GM12878 (cell line): ENCODE measurements around the gene FAN1. TPM values are rescaled to one million over a fixed set of nuclear protein-coding genes. Genes with fewer than 3 reads are reported as not detected.

Experiments used
- ATAC-seq: fragments of 200-7000 bp; cut with Tn5 transposase; 3 replicates; pipeline ENCODE4 v1.9.1; 2020; ENCODE audit warnings: mild to moderate bottlenecking, moderate library complexity
- BruUV-seq: library from RNA; stranded (reverse); fragments of 400-500 nt; replicated peaks from 2 replicates; lab custom pipeline; 2021; lab: Mats Ljungman, UMichigan
- CTCF ChIA-PET: fragments of 300-600 bp; sonication (Branson Sonifier 250); formaldehyde crosslinking; extraction: SDS; loops from one replicate; lab custom pipeline; 2021; ENCODE audit warnings: inconsistent platforms; lab: Yijun Ruan, JAX
- POLR2A ChIA-PET: fragments of 350-600 bp; formaldehyde crosslinking; extraction: SDS; loops from one replicate; lab custom pipeline; 2021; ENCODE audit warnings: inconsistent platforms; lab: Charles Lee
- RAD21 ChIA-PET: fragments of 300-600 bp; sonication (Branson Sonifier 250); formaldehyde crosslinking; loops from one replicate; lab custom pipeline; 2023; ENCODE audit warnings: antibody characterized with exemption; ENCODE audit not compliant: unreplicated experiment; lab: Charles Lee
- SMC1A ChIA-PET: fragments of 300-600 bp; sonication (Branson Sonifier 250); formaldehyde crosslinking; loops from one replicate; lab custom pipeline; 2023; ENCODE audit not compliant: unreplicated experiment, uncharacterized antibody; lab: Charles Lee
- DNase-seq: peaks from one replicate; pipeline ENCODE4 v3.0.0-alpha.2; 2011; ENCODE audit warnings: low read depth, low spot score
- FAIRE-seq: peaks from 3 replicates; lab custom pipeline; 2011; peaks lifted over from hg19 to GRCh38; lab: Jason Lieb, UNC
- H2AFZ ChIP-seq: 2 replicates; pipeline ENCODE4 v1.6.0; 2011; ENCODE audit warnings: low read depth, low read length, control low read depth; ENCODE audit not compliant: control insufficient read depth
- H3K27ac ChIP-seq: 2 replicates; pipeline ENCODE4 v1.5.1; 2011; ENCODE audit warnings: control low read depth; ENCODE audit not compliant: control insufficient read depth, insufficient read depth
- H3K27me3 ChIP-seq, 2 experiments: replicated peaks in 1 of 2; 2 replicates each; pipeline versions ENCODE4 v1.6.0 to v1.6.1; 2011; ENCODE audit warnings: low read length in 1 of 2; ENCODE audit not compliant: control insufficient read depth in 2 of 2, insufficient read depth in 2 of 2
- H3K36me3 ChIP-seq, 2 experiments: 2 replicates each; pipeline ENCODE4 v1.5.1; 2011; ENCODE audit warnings: low read length in 1 of 2; ENCODE audit not compliant: control insufficient read depth in 2 of 2, insufficient read depth in 2 of 2
- H3K4me1 ChIP-seq: 2 replicates; pipeline ENCODE4 v1.6.1; 2011; ENCODE audit warnings: mild to moderate bottlenecking, low read length, moderate library complexity, mixed read lengths; ENCODE audit not compliant: control insufficient read depth, insufficient read depth
- H3K4me2 ChIP-seq: 2 replicates; pipeline ENCODE4 v1.6.0; 2011; ENCODE audit warnings: control low read depth; ENCODE audit not compliant: control insufficient read depth, insufficient read depth
- H3K4me3 ChIP-seq: fragments of 200-600 bp; sonication (generic); 2 replicates; pipeline ENCODE4 v1.5.1; 2016
- H3K79me2 ChIP-seq: 2 replicates; pipeline ENCODE4 v1.6.0; 2011; ENCODE audit warnings: low read length; ENCODE audit not compliant: control insufficient read depth, insufficient read depth
- H3K9ac ChIP-seq: 2 replicates; pipeline ENCODE4 v1.8.0; 2011; ENCODE audit warnings: low read length, control low read depth, mixed read lengths; ENCODE audit not compliant: control insufficient read depth, insufficient read depth
- H3K9me3 ChIP-seq: replicated peaks from 3 replicates; pipeline ENCODE4 v1.5.1; 2011; ENCODE audit warnings: mild to moderate bottlenecking, low read length; ENCODE audit not compliant: control insufficient read depth, insufficient read depth
- H4K20me1 ChIP-seq: 2 replicates; pipeline ENCODE4 v1.6.0; 2011; ENCODE audit not compliant: control insufficient read depth, insufficient read depth
- BHLHE40 ChIP-seq, 2 experiments: fragments of 450-650 bp in 1 of 2; IDR thresholded peaks; 2 replicates each; pipeline ENCODE4 v1.6.1; 2011 to 2017; ENCODE audit warnings: low read depth in 2 of 2, borderline replicate concordance in 1 of 2, improper control_type of control experiment in 1 of 2, low read length in 1 of 2, mild to moderate bottlenecking in 1 of 2
- CBFB ChIP-seq: IDR thresholded peaks from 2 replicates; pipeline ENCODE4 v1.6.1; 2016; ENCODE audit warnings: antibody characterized with exemption, low read depth
- CHD4 ChIP-seq: fragments of 200-600 bp; sonication (generic); IDR thresholded peaks from 2 replicates; pipeline ENCODE4 v1.6.1; 2016; ENCODE audit warnings: mild to moderate bottlenecking
- CREM ChIP-seq: IDR thresholded peaks from 2 replicates; pipeline ENCODE4 v1.6.1; 2014; ENCODE audit warnings: antibody characterized with exemption, low read depth
- JUND ChIP-seq: IDR thresholded peaks from 2 replicates; pipeline ENCODE4 v1.6.1; 2012; ENCODE audit warnings: low read depth, mild to moderate bottlenecking, low read length, improper control_type of control experiment, moderate library complexity
- MTA3 ChIP-seq: IDR thresholded peaks from 2 replicates; pipeline ENCODE4 v1.6.1; 2012; ENCODE audit warnings: low read length, inconsistent platforms, borderline replicate concordance
- NR2C1 ChIP-seq: fragments of 450-650 bp; IDR thresholded peaks from 2 replicates; pipeline ENCODE4 v1.6.1; 2017; ENCODE audit warnings: antibody characterized with exemption, mild to moderate bottlenecking, moderate library complexity
- WGBS: methylation state at CpG from one replicate; pipeline ENCODE4 v1.1.6; 2016; ENCODE audit warnings: low lambda C conversion rate; ENCODE audit not compliant: insufficient replicate concordance, insufficient coverage; ENCODE audit errors: missing lambda C conversion rate; 5-methylcytosine and 5-hydroxymethylcytosine counted together
- in situ Hi-C: fragments of 300-500 bp; cut with MboI; formaldehyde crosslinking; loops from 9 replicates; pipeline ENCODE4 v1.14.3; 2018; ENCODE audit warnings: mixed read lengths
- intact Hi-C: fragments of 100-400 bp; cut with micrococcal nuclease; formaldehyde crosslinking; loops from one replicate; pipeline ENCODE4 v1.14.2; 2022; ENCODE audit not compliant: unreplicated experiment
- polyA plus RNA-seq, 11 experiments: library from polyadenylated mRNA; depleted of rRNA in 4 of 11; unstranded in 6 of 11; stranded (reverse) in 5 of 11; fragments of >200 nt; fragmentation: Nextera tagmentation in 4 of 11; fragmentation: Illumina TruSeq in 1 of 11; extraction: Ambion mirVana in 4 of 11; extraction: Trizol in 1 of 11; gene quantifications; 1 replicate in 1 of 11; 2 replicates in 10 of 11; pipeline versions ENCODE4 v1.2.1 to v1.2.3, GENCODE V29; 2011 to 2016; ENCODE audit warnings: inconsistent platforms in 2 of 11, missing spikeins in 2 of 11, low read depth in 1 of 11
- total RNA-seq, 4 experiments: library from RNA; depleted of rRNA in 3 of 4; stranded (reverse); fragments of >200 nt in 3 of 4; fragmentation: Illumina TruSeq in 1 of 4; extraction: Trizol in 1 of 4; gene quantifications; 2 replicates each; pipeline versions ENCODE4 v1.2.1 to v1.2.3, GENCODE V29; 2013 to 2021
- TF ChIP-seq, protein P1 (sequence below): IDR thresholded peaks from 2 replicates; pipeline ENCODE4 v1.6.1; 2012; ENCODE audit warnings: mild to moderate bottlenecking, low read depth, low read length
- TF ChIP-seq, protein P2 (sequence below): fragments of 450-650 bp; IDR thresholded peaks from 2 replicates; pipeline ENCODE4 v1.6.1; 2017; ENCODE audit warnings: mild to moderate bottlenecking, moderate library complexity
- TF ChIP-seq, protein P3 (sequence below): fragments of 450-650 bp; IDR thresholded peaks from 2 replicates; pipeline ENCODE4 v1.6.1; 2017; ENCODE audit warnings: mild to moderate bottlenecking, low read depth, inconsistent platforms; ENCODE audit not compliant: poor library complexity, severe bottlenecking
- TF ChIP-seq, protein P4 (sequence below): fragments of 450-650 bp; IDR thresholded peaks from 2 replicates; pipeline ENCODE4 v1.6.1; 2017; ENCODE audit warnings: mild to moderate bottlenecking

The FAN1 gene
- total and polyA plus RNA-seq, 10 of the 15 experiments (the other 5 are each of a cell fraction or from before 2014, with no cell fraction given), result 0.55 to 18.6 (median 12.6) TPM

DNA sequence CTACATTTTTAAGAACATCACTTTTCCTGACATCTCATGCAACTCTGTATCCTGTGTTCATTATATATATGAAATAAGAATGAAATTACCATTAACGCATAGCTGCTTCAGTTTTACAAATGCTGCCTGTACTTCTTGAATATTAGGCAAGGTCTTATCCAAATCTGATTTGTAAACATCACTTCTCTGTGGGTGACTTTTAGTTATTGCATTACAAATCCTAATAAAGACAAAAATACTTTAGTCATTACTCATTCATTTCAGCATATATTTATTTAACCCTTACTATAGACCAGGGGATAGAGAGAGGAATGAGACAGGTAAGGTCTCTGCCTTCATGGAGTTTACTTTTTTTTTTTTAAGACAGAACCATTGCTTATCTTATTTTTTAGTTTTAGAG lies 51.0 kb downstream of the FAN1 start:
- Histone ChIP-seq H3K36me3 (peaks cover 10 to 31% of the 10 kb centered on the region in 2 experiments), H3K27me3 (no peaks in the 10 kb centered on the region), H3K4me2 (no peak overlapping the region), H3K79me2 (no peaks in the 10 kb centered on the region), H3K4me3 (no peak overlapping the region), H3K27ac (no peak overlapping the region), H4K20me1 (no peaks in the 10 kb centered on the region), H3K9me3 (no peaks in the 10 kb centered on the region), H3K4me1 (peaks cover 4% of the 10 kb centered on the region; the same call in 1 of the 2 replicates), H3K9ac (no peak overlapping the region), H2AFZ (no peak overlapping the region)
- DNase-seq (no peak), FAIRE-seq (no peak), ATAC-seq (no peak)
- RAD21 ChIA-PET, result no interaction called here
- intact Hi-C loops (no loop called here), in situ Hi-C loops (no loop called here)
- WGBS, result 100% methylated on average over 1 of the region's 1 CpG
- POLR2A ChIA-PET, result no interaction called here
- SMC1A ChIA-PET, result interaction anchor here (0.8 kb wide), 1 partner anchor 158 kb away, joined by 3 read pairs; no protein-coding TSS in a partner anchor
- no TSS peak for BruUV-seq
- CTCF ChIA-PET, result no interaction called here
- TF ChIP-seq CBFB, result no peak
- no peak for TF ChIP-seq CREM
- no peak for TF ChIP-seq BHLHE40 (IDR thresholded peaks at IDR 0.05; ENCODE audit: borderline replicate concordance in 1 of 2, low read depth in 2 of 2, low read length in 1 of 2)
- TF ChIP-seq, protein P1, sequence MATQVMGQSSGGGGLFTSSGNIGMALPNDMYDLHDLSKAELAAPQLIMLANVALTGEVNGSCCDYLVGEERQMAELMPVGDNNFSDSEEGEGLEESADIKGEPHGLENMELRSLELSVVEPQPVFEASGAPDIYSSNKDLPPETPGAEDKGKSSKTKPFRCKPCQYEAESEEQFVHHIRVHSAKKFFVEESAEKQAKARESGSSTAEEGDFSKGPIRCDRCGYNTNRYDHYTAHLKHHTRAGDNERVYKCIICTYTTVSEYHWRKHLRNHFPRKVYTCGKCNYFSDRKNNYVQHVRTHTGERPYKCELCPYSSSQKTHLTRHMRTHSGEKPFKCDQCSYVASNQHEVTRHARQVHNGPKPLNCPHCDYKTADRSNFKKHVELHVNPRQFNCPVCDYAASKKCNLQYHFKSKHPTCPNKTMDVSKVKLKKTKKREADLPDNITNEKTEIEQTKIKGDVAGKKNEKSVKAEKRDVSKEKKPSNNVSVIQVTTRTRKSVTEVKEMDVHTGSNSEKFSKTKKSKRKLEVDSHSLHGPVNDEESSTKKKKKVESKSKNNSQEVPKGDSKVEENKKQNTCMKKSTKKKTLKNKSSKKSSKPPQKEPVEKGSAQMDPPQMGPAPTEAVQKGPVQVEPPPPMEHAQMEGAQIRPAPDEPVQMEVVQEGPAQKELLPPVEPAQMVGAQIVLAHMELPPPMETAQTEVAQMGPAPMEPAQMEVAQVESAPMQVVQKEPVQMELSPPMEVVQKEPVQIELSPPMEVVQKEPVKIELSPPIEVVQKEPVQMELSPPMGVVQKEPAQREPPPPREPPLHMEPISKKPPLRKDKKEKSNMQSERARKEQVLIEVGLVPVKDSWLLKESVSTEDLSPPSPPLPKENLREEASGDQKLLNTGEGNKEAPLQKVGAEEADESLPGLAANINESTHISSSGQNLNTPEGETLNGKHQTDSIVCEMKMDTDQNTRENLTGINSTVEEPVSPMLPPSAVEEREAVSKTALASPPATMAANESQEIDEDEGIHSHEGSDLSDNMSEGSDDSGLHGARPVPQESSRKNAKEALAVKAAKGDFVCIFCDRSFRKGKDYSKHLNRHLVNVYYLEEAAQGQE, result no peak
- TF ChIP-seq CHD4, result no peak
- no peak for TF ChIP-seq MTA3
- TF ChIP-seq, protein P2, sequence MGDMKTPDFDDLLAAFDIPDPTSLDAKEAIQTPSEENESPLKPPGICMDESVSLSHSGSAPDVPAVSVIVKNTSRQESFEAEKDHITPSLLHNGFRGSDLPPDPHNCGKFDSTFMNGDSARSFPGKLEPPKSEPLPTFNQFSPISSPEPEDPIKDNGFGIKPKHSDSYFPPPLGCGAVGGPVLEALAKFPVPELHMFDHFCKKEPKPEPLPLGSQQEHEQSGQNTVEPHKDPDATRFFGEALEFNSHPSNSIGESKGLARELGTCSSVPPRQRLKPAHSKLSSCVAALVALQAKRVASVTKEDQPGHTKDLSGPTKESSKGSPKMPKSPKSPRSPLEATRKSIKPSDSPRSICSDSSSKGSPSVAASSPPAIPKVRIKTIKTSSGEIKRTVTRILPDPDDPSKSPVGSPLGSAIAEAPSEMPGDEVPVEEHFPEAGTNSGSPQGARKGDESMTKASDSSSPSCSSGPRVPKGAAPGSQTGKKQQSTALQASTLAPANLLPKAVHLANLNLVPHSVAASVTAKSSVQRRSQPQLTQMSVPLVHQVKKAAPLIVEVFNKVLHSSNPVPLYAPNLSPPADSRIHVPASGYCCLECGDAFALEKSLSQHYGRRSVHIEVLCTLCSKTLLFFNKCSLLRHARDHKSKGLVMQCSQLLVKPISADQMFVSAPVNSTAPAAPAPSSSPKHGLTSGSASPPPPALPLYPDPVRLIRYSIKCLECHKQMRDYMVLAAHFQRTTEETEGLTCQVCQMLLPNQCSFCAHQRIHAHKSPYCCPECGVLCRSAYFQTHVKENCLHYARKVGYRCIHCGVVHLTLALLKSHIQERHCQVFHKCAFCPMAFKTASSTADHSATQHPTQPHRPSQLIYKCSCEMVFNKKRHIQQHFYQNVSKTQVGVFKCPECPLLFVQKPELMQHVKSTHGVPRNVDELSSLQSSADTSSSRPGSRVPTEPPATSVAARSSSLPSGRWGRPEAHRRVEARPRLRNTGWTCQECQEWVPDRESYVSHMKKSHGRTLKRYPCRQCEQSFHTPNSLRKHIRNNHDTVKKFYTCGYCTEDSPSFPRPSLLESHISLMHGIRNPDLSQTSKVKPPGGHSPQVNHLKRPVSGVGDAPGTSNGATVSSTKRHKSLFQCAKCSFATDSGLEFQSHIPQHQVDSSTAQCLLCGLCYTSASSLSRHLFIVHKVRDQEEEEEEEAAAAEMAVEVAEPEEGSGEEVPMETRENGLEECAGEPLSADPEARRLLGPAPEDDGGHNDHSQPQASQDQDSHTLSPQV, result no peak
- TF ChIP-seq, protein P3, sequence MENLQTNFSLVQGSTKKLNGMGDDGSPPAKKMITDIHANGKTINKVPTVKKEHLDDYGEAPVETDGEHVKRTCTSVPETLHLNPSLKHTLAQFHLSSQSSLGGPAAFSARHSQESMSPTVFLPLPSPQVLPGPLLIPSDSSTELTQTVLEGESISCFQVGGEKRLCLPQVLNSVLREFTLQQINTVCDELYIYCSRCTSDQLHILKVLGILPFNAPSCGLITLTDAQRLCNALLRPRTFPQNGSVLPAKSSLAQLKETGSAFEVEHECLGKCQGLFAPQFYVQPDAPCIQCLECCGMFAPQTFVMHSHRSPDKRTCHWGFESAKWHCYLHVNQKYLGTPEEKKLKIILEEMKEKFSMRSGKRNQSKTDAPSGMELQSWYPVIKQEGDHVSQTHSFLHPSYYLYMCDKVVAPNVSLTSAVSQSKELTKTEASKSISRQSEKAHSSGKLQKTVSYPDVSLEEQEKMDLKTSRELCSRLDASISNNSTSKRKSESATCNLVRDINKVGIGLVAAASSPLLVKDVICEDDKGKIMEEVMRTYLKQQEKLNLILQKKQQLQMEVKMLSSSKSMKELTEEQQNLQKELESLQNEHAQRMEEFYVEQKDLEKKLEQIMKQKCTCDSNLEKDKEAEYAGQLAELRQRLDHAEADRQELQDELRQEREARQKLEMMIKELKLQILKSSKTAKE, result no peak
- TF ChIP-seq, protein P4, sequence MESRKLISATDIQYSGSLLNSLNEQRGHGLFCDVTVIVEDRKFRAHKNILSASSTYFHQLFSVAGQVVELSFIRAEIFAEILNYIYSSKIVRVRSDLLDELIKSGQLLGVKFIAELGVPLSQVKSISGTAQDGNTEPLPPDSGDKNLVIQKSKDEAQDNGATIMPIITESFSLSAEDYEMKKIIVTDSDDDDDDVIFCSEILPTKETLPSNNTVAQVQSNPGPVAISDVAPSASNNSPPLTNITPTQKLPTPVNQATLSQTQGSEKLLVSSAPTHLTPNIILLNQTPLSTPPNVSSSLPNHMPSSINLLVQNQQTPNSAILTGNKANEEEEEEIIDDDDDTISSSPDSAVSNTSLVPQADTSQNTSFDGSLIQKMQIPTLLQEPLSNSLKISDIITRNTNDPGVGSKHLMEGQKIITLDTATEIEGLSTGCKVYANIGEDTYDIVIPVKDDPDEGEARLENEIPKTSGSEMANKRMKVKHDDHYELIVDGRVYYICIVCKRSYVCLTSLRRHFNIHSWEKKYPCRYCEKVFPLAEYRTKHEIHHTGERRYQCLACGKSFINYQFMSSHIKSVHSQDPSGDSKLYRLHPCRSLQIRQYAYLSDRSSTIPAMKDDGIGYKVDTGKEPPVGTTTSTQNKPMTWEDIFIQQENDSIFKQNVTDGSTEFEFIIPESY, result no peak
- TF ChIP-seq JUND, result no peak
- no peak for TF ChIP-seq NR2C1
